H4 (cell line): Measurements from ENCODE around the gene KRT2. TPM values are rescaled to one million over a fixed set of nuclear protein-coding genes. Genes with fewer than 3 reads are reported as not detected.

Experiments used
- DNase-seq: peaks from one replicate; pipeline ENCODE4 v3.0.0-alpha.2; 2015; ENCODE audit warnings: low spot score
- total RNA-seq: library from RNA; depleted of rRNA; stranded (reverse); fragments of >200 nt; shearing (Covaris generic); gene quantifications from 2 replicates; pipeline ENCODE4 v1.2.3, GENCODE V29; 2014

The KRT2 gene
- total RNA-seq, 1 experiment from 2014 or later = 0.21 TPM

DNA sequence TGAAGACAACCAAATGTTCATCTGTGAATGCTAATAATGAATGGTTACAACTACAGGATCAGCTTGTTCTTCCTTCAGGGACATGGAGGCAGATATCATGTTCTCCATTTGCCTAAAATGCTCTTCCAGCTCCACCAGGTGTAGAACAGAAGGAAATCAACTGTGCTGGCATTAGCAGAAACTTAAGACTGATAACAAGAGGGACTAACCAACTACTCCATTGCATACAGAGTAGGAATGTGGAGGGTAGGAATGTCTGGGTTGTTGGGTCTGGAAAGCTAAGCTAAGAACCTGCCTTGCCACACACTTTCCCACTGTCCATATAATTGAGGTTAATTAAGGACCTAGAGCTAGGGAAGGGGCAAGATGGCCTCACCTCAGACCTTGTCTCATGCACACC, 11.4 kb upstream of the KRT2 start:
- DNase-seq = no peak

- no peak for DNase-seq
These were observed 10.9 kb upstream of the KRT2 start for GRCh38 chr12:52662918-52663229.

- DNase-seq = no peak
These were observed 10.3 kb upstream of the KRT2 start for GRCh38 chr12:52662093-52662917.

- no peak for DNase-seq
These were observed 9.7 kb upstream of the KRT2 start for GRCh38 chr12:52661668-52662067.

DNA sequence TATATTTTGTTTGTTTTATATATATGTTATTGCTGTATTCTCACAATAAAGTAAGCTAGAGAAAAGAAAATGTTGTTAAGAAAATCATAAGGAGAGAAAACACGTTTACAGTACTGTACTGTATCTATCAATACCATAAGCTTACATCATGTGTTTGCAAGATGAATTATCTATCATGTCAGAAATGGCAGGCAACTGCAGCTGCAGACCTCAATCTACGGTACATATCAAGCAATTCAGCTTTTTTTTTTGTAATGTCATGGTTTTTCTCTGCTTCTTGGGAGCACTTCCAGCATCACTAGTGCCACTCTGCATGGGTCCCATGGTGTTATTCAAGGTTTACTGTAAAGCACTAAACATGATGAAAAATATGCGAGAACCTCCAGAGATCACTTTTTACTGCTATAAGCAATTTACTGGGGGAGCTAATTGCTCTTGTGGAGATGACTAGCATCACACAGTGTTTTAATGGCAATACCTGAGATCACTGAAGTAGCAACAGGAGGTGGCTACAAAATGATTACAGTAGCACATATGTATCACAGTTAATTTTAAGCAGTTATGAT, 9.0 kb upstream of the KRT2 start:
- no peak for DNase-seq

DNA sequence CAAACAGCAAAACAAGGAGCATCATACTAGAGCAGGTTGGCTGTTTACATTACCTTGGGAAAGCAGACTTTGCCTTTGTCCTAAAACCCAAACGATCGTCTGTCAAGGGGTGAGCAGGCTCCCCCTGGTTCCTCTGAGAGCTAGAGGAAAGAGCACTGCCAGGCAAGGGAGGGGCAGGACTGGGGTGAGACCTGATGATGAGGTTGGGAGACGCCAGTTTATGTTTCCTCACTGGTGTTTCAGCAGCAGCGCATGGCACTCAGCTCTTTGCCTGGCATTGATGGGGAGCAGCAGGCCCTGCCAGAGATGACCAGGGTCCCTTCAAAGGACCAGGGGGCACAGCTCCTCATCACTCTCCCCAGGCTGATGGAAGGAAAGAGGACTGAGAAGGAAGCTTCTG, 7.9 kb upstream of the KRT2 start:
- DNase-seq = no peak

DNA sequence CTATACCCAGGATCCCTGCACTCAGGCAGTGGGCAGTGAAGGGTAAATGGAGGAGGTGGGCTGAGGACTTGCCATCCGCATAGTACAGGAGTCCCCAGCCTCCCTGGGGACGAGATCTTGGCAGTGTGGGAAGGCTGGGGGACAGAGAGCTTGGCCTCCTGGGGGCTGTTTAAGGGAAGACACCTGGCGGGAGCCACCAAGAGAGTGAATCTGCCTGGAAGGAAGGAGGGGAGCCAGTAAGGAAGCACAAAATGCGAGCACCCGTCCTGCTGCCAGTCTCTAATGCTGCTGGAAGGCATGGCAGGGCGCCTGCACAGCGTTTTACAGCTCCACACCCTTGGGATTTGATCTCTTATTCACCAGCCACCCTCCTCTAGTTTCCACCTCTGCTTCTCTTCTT, 7.4 kb upstream of the KRT2 start:
- DNase-seq = no peak

- no peak for DNase-seq
These were observed 6.2 kb upstream of the KRT2 start for GRCh38 chr12:52658196-52658595.

DNA sequence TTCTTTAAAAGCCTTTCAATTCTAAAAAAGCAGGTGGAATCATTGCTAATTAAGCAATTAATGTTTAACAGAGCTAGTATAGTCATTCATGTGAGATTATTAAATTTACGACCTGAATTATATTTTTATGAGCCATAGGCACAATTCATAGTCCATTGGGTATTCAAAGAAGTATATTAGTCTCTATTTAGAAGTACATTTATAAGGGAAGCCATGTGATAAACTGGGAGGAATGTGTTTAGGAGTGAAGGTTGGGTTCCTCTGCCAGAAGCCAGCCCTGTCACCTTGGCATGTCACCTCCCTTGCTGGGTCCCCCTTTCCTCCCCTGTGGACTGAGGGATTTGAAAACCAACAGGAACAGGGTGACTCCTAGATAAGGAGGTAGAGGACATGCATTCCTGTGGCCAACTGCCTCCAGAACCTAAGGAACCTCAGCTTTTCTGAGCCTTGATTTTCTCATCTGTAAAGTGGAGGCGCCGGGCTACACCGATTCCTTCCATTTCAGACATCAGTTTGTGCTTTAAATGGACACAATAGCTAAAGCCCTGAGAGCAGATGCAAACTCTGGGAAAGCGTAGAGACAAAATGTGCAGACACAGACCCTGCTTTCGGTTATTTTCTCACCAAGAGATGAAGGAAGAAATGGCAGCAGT, 5.4 kb upstream of the KRT2 start:
- no peak for DNase-seq

DNA sequence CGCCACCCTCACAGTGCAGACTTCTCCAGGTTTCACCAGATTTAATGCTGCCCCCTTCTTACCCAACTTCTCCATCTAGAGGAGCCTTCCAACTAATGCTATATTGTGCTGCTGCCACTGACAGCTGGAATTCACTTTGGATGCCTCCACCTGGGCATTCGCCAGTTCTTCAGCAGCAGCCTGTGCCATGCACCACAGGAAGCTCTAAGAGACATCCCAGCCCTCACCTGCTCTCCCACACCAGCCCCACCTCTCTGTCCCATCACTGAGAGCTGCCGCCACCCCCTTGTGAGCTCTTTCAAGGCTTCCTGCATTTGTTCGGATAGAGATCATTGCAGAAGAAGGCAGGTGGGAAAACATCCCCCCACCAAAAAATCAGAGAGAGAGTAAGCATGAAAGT, 4.6 kb upstream of the KRT2 start:
- DNase-seq = no peak

DNA sequence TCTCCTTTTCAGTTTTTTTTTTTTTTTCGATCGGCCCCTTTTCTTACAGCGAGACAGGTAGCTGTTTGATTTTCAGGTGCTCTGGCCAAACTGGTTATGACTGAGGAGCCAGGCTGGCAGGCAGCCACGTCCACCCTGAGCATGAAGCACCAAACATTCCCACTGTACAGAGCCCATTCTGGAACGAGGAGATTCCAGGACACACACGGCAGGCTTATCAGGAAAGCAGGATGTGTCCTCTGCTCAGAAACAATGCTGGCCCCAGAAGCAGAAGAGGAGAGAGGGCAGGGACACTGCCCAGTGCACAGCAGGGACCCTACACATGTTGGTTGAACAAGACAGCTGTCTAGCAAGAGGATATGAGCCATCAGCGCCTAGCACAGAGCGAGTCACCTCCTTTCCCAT, 3.7 kb upstream of the KRT2 start:
- DNase-seq = no peak

DNA sequence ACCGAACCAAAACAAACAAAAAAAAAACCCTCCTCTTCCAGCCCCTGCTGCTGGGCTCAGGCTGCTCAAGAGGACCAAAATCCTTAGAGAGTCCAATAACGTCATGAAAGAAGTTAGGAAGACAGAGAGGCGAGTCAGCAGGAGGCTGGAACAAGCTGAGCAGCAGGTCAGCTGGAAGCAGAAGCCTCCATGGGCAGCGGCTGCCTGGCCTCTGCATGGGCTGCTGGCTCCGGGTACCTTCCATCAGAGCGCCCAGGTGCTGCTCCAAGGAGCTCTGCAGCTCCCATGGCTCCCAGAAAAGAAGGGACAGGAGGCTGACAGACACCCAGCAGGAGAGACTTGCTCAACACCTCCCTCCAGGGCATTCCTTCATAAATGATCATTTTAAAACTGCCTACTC, 3.2 kb upstream of the KRT2 start:
- no peak for DNase-seq

GRCh38 chr12:52650520-52651081, 1.4 kb downstream of the KRT2 start:
- peak; percentile 31 for DNase-seq

- no peak for DNase-seq
These were observed 2.9 kb downstream of the KRT2 start for GRCh38 chr12:52649066-52649465.

GRCh38 chr12:52648012-52648550, 3.9 kb downstream of the KRT2 start:
- no peak for DNase-seq

DNA sequence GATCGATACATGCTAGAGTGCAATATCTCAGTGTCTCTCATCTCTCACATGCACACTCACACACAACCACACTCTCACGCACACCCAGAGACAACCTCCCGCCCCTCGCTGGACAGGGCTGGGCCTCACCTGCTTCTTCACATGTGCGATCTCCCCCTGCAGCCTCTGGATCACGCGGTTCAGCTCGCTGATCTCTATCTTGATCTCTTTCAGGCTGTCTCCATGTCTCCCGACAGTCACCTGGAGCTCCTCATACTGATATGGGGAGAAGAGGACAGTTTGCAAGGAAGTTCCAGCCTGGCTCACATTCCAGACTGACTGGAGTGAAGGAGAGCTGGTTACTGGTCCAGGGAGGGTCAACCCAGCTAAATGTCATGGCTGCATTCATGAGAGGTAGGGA, 4.4 kb downstream of the KRT2 start:
- DNase-seq = no peak

DNA sequence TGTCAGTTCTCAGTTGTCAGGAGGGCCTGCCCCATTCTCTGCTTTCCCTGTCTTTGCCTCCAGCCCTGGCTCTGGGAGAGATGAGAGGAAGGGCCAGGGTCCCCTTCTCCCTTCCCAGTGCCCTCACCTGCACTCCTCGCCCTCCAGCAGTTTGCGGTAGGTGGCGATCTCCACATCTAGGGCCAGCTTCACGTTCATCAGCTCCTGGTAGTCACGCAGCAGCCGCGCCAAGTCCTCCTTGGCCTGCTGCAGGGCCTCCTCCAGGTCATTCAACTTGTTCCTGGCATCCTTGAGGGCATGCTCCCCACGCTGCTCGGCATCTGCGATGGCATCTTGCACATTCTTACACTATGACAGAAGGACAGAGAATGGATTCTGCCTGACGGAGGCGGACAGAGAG, 5.4 kb downstream of the KRT2 start:
- no peak for DNase-seq

DNA sequence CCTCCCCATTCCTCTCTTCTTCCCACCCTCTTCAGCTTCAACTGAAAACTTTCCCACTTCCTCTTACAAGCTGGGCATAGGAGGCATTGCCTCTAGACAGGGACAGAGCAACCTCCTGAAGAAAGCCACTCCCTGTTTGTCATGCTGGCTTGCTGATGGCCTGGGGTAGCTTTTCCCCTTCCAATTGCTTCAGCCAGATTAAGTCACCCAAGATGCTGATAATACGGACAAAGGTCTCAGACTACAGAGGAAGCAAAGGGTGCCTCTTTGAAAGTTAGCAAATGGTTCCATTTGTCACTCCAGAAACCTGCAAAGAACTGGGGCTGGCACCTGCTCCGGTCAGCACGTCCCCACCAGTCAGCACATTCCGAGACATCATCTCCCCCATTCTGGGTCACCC, 6.0 kb downstream of the KRT2 start:
- no peak for DNase-seq

DNA sequence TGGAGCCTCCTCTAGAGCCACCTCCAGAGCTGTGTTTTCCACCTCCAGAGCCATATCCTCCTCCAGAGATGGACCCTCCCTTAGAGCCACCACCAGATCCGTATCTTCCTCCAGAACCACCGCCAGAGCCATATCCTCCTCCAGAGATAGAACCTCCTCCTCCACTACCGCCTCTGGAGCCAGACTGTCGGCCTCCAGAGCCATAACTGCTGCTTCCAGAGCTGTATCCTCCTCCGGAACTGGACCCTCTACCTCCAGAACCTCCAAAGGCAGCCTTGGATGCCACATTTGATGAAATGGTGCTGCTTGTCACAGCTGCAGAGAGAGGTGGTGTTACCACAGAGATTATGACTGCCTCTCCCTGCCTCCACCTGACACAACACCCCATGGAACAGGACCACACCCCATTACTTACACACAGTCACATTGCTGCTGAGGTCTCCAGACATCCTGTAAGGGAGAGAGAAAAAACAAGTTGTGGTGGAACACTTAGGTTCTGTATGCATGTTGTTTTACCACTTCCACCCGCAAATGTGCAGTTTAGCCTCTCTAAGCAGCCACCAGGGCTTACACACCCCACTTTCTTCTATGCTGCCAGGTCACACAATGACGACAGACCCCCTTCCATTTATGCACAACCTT, 6.8 kb downstream of the KRT2 start:
- DNase-seq = no peak

DNA sequence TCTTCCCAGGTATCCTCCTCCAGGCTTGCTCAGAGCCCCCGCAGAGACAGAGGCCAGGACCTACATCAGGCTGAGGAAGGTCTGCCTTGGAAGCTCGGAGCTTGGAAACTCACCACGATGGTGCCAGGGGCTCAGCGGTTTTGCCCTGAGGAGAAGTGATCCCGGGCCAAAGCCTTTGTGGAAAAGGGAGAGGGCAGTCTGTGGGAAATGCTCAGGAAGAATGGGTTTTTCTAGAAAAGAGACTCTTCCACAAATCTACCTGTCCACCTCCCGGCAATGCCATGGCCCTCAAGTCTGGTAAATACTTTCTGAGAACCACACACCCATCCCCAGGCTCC, 8.0 kb downstream of the KRT2 start:
- DNase-seq = no peak

GRCh38 chr12:52643233-52644077, 8.6 kb downstream of the KRT2 start:
- no peak for DNase-seq

GRCh38 chr12:52641468-52641867, 10.5 kb downstream of the KRT2 start:
- DNase-seq = no peak
